Activated B cell treated with CpG ODN at 0.5 μM for 24 hours (primary cell): ENCODE results near the gene PLIN5. TPM values are rescaled to one million over a fixed set of nuclear protein-coding genes. Genes with fewer than 3 reads are reported as not detected.

Experiments
- ATAC-seq: fragments of 200-7000 bp; cut with Tn5 transposase; one replicate; pipeline ENCODE4 v1.10.0; 2021; ENCODE audit warnings: low read depth, mild to moderate bottlenecking, moderate library complexity
- CTCF ChIA-PET: fragments of 350-600 bp; sonication (Branson Sonifier 250); formaldehyde crosslinking; loops from one replicate; lab custom pipeline; 2021; ENCODE audit warnings: antibody characterized with exemption; lab: Charles Lee
- POLR2A ChIA-PET: fragments of 350-600 bp; sonication (Branson Sonifier 250); formaldehyde crosslinking; loops from one replicate; lab custom pipeline; 2021; ENCODE audit warnings: antibody characterized with exemption; lab: Charles Lee
- DNase-seq: peaks from one replicate; pipeline ENCODE4 v3.0.0; 2022
- H3K27ac Mint-ChIP-seq: one replicate; pipeline ENCODE4 v1.8.0; 2020; ENCODE audit warnings: mixed read lengths
- H3K27me3 Mint-ChIP-seq: one replicate; pipeline ENCODE4 v1.8.0; 2021; ENCODE audit warnings: mixed read lengths
- H3K36me3 Mint-ChIP-seq: one replicate; pipeline ENCODE4 v1.8.0; 2021; ENCODE audit warnings: low read depth, mixed read lengths
- H3K4me1 Mint-ChIP-seq: one replicate; pipeline ENCODE4 v1.8.0; 2021; ENCODE audit warnings: mixed read lengths
- H3K4me3 Mint-ChIP-seq: one replicate; pipeline ENCODE4 v1.8.0; 2020; ENCODE audit warnings: mild to moderate bottlenecking, mixed read lengths
- H3K9me3 Mint-ChIP-seq: one replicate; pipeline ENCODE4 v1.8.0; 2020; ENCODE audit warnings: mixed read lengths
- intact Hi-C: fragments of 100-400 bp; cut with micrococcal nuclease; formaldehyde crosslinking; loops from one replicate; pipeline ENCODE4 v1.15.1; 2024
- total RNA-seq: library from RNA; stranded (reverse); gene quantifications from 2 replicates; pipeline ENCODE4 v1.2.3, GENCODE V29; 2022
- TF ChIP-seq, protein P1 (sequence below): fragments of 200-600 bp; IDR thresholded peaks from one replicate; pipeline ENCODE4 v1.8.0; 2022; ENCODE audit warnings: antibody characterized with exemption, mild to moderate bottlenecking

Gene PLIN5
- total RNA-seq, 1 donor from 2014 or later, result 0.33 TPM

DNA sequence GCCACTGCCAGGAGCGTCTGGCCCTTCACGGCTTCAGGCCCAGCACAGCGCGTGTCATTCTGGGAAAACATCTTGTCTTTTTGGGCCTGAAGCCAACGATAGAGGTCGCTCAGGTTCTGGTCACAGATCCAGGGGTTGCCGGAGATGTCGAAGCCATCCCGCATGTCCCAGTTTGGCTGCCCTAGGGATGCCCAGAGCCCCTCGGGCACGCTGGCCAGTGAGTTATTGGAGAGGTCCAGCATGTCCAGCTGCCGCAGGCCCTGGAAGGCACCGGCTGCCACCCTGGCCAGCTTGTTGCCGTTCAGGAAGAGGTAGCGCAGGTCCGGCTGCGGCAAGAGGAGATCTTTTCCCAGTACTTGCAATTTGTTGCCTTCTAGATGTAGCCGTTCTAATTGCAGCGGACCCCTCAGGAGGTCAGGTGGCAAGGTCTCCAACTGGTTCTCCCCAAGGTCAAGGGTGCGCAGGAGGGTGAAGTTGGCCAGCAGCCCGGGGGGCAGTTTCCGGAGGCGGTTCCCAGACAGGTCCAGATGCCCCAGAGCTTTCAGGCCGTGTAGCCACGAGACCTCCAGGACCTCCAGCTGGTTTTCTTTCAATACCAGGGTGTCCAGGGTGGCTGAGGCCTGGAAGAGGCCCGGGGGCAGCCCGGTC, 3.1 kb upstream of the PLIN5 start:
- DNase-seq (no peak), ATAC-seq (no peak)
- Mint-ChIP-seq H3K27ac (no peak overlapping the region), H3K27me3 (peaks cover 19% of the 10 kb centered on the region), H3K9me3 (peaks cover 2% of the 10 kb centered on the region), H3K4me3 (no peak overlapping the region), H3K4me1 (peaks cover 15% of the 10 kb centered on the region), H3K36me3 (no peaks in the 10 kb centered on the region)
- ChIA-PET CTCF (interaction anchor here (1.4 kb wide), 1 partner anchor 13 kb away, joined by 6 read pairs; no protein-coding TSS in a partner anchor), POLR2A (no interaction called here)
- intact Hi-C loops, result no loop called here
- TF ChIP-seq, protein P1, sequence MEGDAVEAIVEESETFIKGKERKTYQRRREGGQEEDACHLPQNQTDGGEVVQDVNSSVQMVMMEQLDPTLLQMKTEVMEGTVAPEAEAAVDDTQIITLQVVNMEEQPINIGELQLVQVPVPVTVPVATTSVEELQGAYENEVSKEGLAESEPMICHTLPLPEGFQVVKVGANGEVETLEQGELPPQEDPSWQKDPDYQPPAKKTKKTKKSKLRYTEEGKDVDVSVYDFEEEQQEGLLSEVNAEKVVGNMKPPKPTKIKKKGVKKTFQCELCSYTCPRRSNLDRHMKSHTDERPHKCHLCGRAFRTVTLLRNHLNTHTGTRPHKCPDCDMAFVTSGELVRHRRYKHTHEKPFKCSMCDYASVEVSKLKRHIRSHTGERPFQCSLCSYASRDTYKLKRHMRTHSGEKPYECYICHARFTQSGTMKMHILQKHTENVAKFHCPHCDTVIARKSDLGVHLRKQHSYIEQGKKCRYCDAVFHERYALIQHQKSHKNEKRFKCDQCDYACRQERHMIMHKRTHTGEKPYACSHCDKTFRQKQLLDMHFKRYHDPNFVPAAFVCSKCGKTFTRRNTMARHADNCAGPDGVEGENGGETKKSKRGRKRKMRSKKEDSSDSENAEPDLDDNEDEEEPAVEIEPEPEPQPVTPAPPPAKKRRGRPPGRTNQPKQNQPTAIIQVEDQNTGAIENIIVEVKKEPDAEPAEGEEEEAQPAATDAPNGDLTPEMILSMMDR, result no peak

GRCh38 chr19:4536798-4537197, 1.8 kb upstream of the PLIN5 start:
- Mint-ChIP-seq H3K9me3 (peaks cover 2% of the 10 kb centered on the region), H3K27me3 (peaks cover 19% of the 10 kb centered on the region), H3K4me1 (peaks cover 15% of the 10 kb centered on the region), H3K27ac (no peak overlapping the region), H3K4me3 (no peak overlapping the region), H3K36me3 (no peaks in the 10 kb centered on the region)
- ATAC-seq, result no peak
- no peak for DNase-seq
- ChIA-PET CTCF (no interaction called here), POLR2A (no interaction called here)
- TF ChIP-seq, protein P1, result no peak
- intact Hi-C loops, result no loop called here

DNA sequence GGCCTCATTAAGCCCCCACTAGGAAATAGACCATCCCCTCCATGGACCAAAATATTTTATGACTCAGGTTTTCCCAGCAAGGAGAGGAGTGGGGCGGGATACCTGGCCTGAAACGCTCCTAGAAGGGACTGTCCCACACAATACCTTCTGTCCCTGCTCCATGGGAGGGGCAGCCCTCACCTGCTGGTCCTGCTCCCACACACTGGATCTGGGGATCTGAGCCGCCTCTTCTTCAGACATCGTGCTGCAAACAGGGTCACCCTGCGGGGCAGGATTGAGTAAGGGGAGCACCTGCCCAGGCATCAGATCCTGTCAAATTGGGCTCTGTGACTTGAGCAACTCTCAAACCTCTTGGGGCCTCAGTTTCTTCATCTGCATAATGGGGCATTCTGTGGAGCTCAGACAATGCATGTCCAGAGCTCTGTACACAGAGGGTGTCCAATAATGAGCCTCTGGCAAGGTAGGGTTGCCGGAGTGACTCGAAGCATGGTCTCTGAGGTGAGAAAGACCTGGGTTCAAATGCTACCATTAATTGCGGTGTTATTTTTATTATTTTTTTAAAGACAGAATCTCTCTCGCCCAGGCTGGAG, 1.1 kb downstream of the PLIN5 start:
- H3K9me3 Mint-ChIP-seq, result no peaks in the 10 kb centered on the region
- POLR2A ChIA-PET, result no interaction called here

DNA sequence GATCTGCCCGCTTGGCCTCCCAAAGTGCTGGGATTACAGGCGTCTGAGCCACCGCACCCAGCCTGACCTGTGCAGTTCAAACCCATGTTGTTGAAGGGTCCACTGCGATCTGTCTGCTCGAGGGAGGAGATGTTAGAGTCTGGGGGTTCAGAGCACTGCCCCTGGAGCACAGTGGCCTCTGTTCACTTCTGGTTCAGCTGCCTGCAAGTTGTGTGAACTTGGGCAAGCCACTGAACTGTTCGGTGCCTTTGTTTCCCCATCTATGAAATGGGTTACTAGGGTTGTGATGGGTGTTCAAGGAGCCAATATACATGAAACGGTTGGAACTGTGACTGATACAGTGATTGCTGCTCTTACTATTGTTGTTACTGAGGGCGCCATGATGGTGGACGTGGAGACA, 1.7 kb downstream of the PLIN5 start:
- CTCF ChIA-PET, result no interaction called here
- Mint-ChIP-seq H3K4me1 (peaks cover 5% of the 10 kb centered on the region), H3K9me3 (no peaks in the 10 kb centered on the region), H3K27me3 (peaks cover 10% of the 10 kb centered on the region), H3K27ac (no peak overlapping the region), H3K4me3 (no peak overlapping the region), H3K36me3 (no peaks in the 10 kb centered on the region)
- intact Hi-C loops, result no loop called here
- ATAC-seq (no peak), DNase-seq (no peak)
- TF ChIP-seq, protein P1, result no peak
- POLR2A ChIA-PET, result no interaction called here

More for the DNA sequence above, 1.1 kb downstream of the PLIN5 start:
- H3K27ac Mint-ChIP-seq, result no peak overlapping the region
- intact Hi-C loops, result no loop called here
- DNase-seq (no peak), ATAC-seq (no peak)
- H3K4me3 Mint-ChIP-seq, result no peak overlapping the region
- H3K4me1 Mint-ChIP-seq, result peaks cover 5% of the 10 kb centered on the region
- H3K27me3 Mint-ChIP-seq, result peaks cover 12% of the 10 kb centered on the region
- TF ChIP-seq, protein P1, result no peak
- no peaks in the 10 kb centered on the region for H3K36me3 Mint-ChIP-seq
- CTCF ChIA-PET, result interaction anchor here (1.4 kb wide), 1 partner anchor 8 kb away, joined by 6 read pairs; no protein-coding TSS in a partner anchor

DNA sequence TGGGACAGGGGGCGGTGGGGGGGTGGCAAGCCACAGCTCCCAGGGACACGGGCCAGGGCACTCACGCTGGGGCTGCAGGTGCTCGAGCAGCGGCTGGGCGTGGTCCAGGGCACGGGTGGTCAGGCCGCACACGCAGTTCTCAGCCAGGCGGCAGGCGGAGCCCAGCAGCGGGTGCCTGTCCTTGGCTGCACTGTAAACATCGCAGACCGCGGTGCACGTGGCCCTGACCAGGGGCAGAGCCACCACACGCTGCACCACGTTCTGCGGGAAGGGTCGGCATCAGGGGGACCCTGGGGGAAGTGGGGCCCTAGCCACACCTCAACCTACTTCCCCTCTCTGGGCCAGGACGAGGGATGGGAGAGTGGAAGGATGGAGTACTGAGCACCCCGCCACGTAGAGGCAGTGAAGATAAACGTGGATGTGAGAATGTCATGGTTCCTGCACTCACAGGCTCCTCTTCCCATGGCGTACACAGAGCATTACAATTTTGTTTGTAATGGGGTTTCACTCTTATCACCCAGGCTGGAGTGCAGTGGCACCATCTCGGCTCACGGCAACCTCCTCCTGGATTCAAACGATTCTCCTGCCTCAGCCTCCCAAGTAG, 3.4 kb downstream of the PLIN5 start:
- TF ChIP-seq, protein P1, result no peak
- Mint-ChIP-seq H3K27ac (no peak overlapping the region), H3K9me3 (no peaks in the 10 kb centered on the region), H3K27me3 (peaks cover 10% of the 10 kb centered on the region), H3K4me1 (peaks cover 5% of the 10 kb centered on the region), H3K36me3 (no peaks in the 10 kb centered on the region), H3K4me3 (no peak overlapping the region)
- ChIA-PET POLR2A (no interaction called here), CTCF (no interaction called here)
- intact Hi-C loops, result no loop called here
- ATAC-seq (no peak), DNase-seq (no peak)
